Activated CD4-positive, alpha-beta T cell treated with anti-CD3 and anti-CD28 coated beads for 24 hours (primary cell): Measurements from ENCODE around the gene UPF3B.
A peak's percentile ranks its signal among the peaks of the same experiment; 100 is the strongest.
"Not testable (repeated sequence)": the region's sequence is repeated elsewhere in the genome, so short reads cannot be mapped to it uniquely, and the experiment has no call there.

Source experiments
- DNase-seq, 2 donors: peaks; one replicate each; pipeline ENCODE4 v3.0.0-alpha.2; 2020; ENCODE audit warnings: low read depth in 2 of 2

The UPF3B gene

GRCh38 chrX:119824221-119824620 lies 28.5 kb downstream of the UPF3B start:
- DNase-seq: not testable (repeated sequence)

- not testable (repeated sequence) for DNase-seq
Observed at GRCh38 chrX:119821703-119822102, 31.1 kb downstream of the UPF3B start.

- DNase-seq: no peak
Observed at GRCh38 chrX:119817130-119817690, 35.6 kb downstream of the UPF3B start.

- DNase-seq: no peak
Observed at GRCh38 chrX:119816300-119816699, 36.5 kb downstream of the UPF3B start.

- no peak for DNase-seq
Observed at GRCh38 chrX:119809185-119809666, 43.5 kb downstream of the UPF3B start.

GRCh38 chrX:119808461-119808860 lies 44.3 kb downstream of the UPF3B start:
- not testable (repeated sequence) for DNase-seq

GRCh38 chrX:119802546-119802945 lies 50.2 kb downstream of the UPF3B start:
- DNase-seq: no peak

GRCh38 chrX:119801253-119802221 lies 51.2 kb downstream of the UPF3B start:
- DNase-seq: no peak

GRCh38 chrX:119791437-119792231 lies 61.1 kb downstream of the UPF3B start, which contains the start of gene RPL39:
Gene RPL39, minus strand, starts transcription at chrX:119791630. Its CDS starts 54 bp downstream, at chrX:119791576.
- DNase-seq: peak; percentile 61 to 67

GRCh38 chrX:119790977-119791436 lies 61.8 kb downstream of the UPF3B start:
- DNase-seq: no peak

- peak in 1 of 2 donors; percentile 31 for DNase-seq
Observed at GRCh38 chrX:119784747-119785446, 67.9 kb downstream of the UPF3B start.
